ENCODE data around the gene RPS6KC1. TPM values are rescaled to one million over a fixed set of nuclear protein-coding genes. Genes with fewer than 3 reads are reported as not detected.
"Not testable (repeated sequence)": the region's sequence is repeated elsewhere in the genome, so short reads cannot be mapped to it uniquely, and the experiment has no call there.

Gene RPS6KC1
- total RNA-seq, 1 donor from 2014 or later = 25.6 TPM

GRCh38 chr1:213117699-213118180 is 66.7 kb downstream of the RPS6KC1 start:
- FAIRE-seq; H3K9me3 ChIP-seq (ENCODE audit: insufficient read depth, low read depth, low read length); H3K27ac ChIP-seq (ENCODE audit: low read depth, low read length); H3K36me3 Mint-ChIP-seq (ENCODE audit: low read depth, unreplicated experiment); H3K27me3 Mint-ChIP-seq (ENCODE audit: low read depth, unreplicated experiment); H3K79me2 ChIP-seq (ENCODE audit: insufficient read depth, low read length); H2AFZ ChIP-seq (ENCODE audit: low read depth, low read length); H3K4me3 ChIP-seq (ENCODE audit: insufficient read depth, low read depth, low read length); H3K4me3 Mint-ChIP-seq (ENCODE audit: unreplicated experiment); H3K4me2 ChIP-seq (ENCODE audit: low read length); H3K27me3 ChIP-seq (ENCODE audit: insufficient read depth, low read length); H3K9ac ChIP-seq (ENCODE audit: low read length); H3K27ac Mint-ChIP-seq (ENCODE audit: unreplicated experiment); H3K9me3 Mint-ChIP-seq (ENCODE audit: unreplicated experiment); H4K20me1 ChIP-seq (ENCODE audit: insufficient read depth, low read length); DNase-seq (ENCODE audit: low read depth); H3K36me3 ChIP-seq (ENCODE audit: insufficient read depth, low read length): not testable (repeated sequence)
- H3K4me1 ChIP-seq (ENCODE audit: insufficient read depth, low read length) = peaks cover 16% of the 10 kb centered on the region
- peaks cover 13% of the 10 kb centered on the region for H3K4me1 Mint-ChIP-seq (ENCODE audit: low read depth, unreplicated experiment)

- H3K27ac ChIP-seq (ENCODE audit: low read depth, low read length) = no peak overlapping the region
- TF ChIP-seq CTCF (IDR thresholded peaks at IDR 0.05; ENCODE audit: insufficient read depth, low read depth, low read length) = no peak
- TF ChIP-seq EZH2 (IDR thresholded peaks at IDR 0.05; ENCODE audit: insufficient read depth, low read length) = no peak
Observed at GRCh38 chr1:213119794-213120193, 68.8 kb downstream of the RPS6KC1 start.

GRCh38 chr1:213120386-213120785 is 69.3 kb downstream of the RPS6KC1 start:
- peaks cover 20% of the 10 kb centered on the region for H4K20me1 ChIP-seq (ENCODE audit: insufficient read depth, low read length)
- H3K4me1 ChIP-seq (ENCODE audit: insufficient read depth, low read length) = peaks cover 30% of the 10 kb centered on the region
- H3K36me3 ChIP-seq (ENCODE audit: insufficient read depth, low read length) = no peaks in the 10 kb centered on the region
- H3K27ac ChIP-seq (ENCODE audit: low read depth, low read length) = no peak overlapping the region
- H3K4me3 Mint-ChIP-seq (ENCODE audit: unreplicated experiment) = no peak overlapping the region
- no peak overlapping the region for H3K27ac Mint-ChIP-seq (ENCODE audit: unreplicated experiment)
- H3K4me1 Mint-ChIP-seq (ENCODE audit: low read depth, unreplicated experiment) = peaks cover 25% of the 10 kb centered on the region
- no peak for FAIRE-seq
- peaks cover 6% of the 10 kb centered on the region for H3K36me3 Mint-ChIP-seq (ENCODE audit: low read depth, unreplicated experiment)
- H2AFZ ChIP-seq (ENCODE audit: low read depth, low read length) = no peak overlapping the region
- no peaks in the 10 kb centered on the region for H3K9me3 Mint-ChIP-seq (ENCODE audit: unreplicated experiment)
- peak overlapping the region; percentile 71 for H3K4me2 ChIP-seq (ENCODE audit: low read length)
- no peaks in the 10 kb centered on the region for H3K27me3 Mint-ChIP-seq (ENCODE audit: low read depth, unreplicated experiment)
- no peaks in the 10 kb centered on the region for H3K27me3 ChIP-seq (ENCODE audit: insufficient read depth, low read length)
- H3K9ac ChIP-seq (ENCODE audit: low read length) = peak overlapping the region; percentile 4
- no peak overlapping the region for H3K4me3 ChIP-seq (ENCODE audit: insufficient read depth, low read depth, low read length)
- no peak for DNase-seq (ENCODE audit: low read depth)
- peaks cover 13% of the 10 kb centered on the region for H3K79me2 ChIP-seq (ENCODE audit: insufficient read depth, low read length)
- no peaks in the 10 kb centered on the region for H3K9me3 ChIP-seq (ENCODE audit: insufficient read depth, low read depth, low read length)
- TF ChIP-seq CTCF (IDR thresholded peaks at IDR 0.05; ENCODE audit: insufficient read depth, low read depth, low read length) (no peak), EZH2 (IDR thresholded peaks at IDR 0.05; ENCODE audit: insufficient read depth, low read length) (no peak)

More at GRCh38 chr1:213119794-213120193, 68.8 kb downstream of the RPS6KC1 start:
- H3K4me1 Mint-ChIP-seq (ENCODE audit: low read depth, unreplicated experiment) = peaks cover 25% of the 10 kb centered on the region
- DNase-seq (ENCODE audit: low read depth) (no peak), FAIRE-seq (no peak)
- H3K27ac Mint-ChIP-seq (ENCODE audit: unreplicated experiment) = no peak overlapping the region
- Histone ChIP-seq H3K27me3 (ENCODE audit: insufficient read depth, low read length) (no peaks in the 10 kb centered on the region), H3K4me3 (ENCODE audit: insufficient read depth, low read depth, low read length) (no peak overlapping the region), H3K9me3 (ENCODE audit: insufficient read depth, low read depth, low read length) (no peaks in the 10 kb centered on the region), H3K79me2 (ENCODE audit: insufficient read depth, low read length) (peaks cover 12% of the 10 kb centered on the region), H3K36me3 (ENCODE audit: insufficient read depth, low read length) (no peaks in the 10 kb centered on the region), H3K4me2 (ENCODE audit: low read length) (peak overlapping the region; percentile 71), H4K20me1 (ENCODE audit: insufficient read depth, low read length) (peaks cover 20% of the 10 kb centered on the region), H2AFZ (ENCODE audit: low read depth, low read length) (no peak overlapping the region), H3K9ac (ENCODE audit: low read length) (no peak overlapping the region), H3K4me1 (ENCODE audit: insufficient read depth, low read length) (peaks cover 30% of the 10 kb centered on the region)
- no peaks in the 10 kb centered on the region for H3K27me3 Mint-ChIP-seq (ENCODE audit: low read depth, unreplicated experiment)
- H3K4me3 Mint-ChIP-seq (ENCODE audit: unreplicated experiment) = no peak overlapping the region
- H3K9me3 Mint-ChIP-seq (ENCODE audit: unreplicated experiment) = no peaks in the 10 kb centered on the region
- H3K36me3 Mint-ChIP-seq (ENCODE audit: low read depth, unreplicated experiment) = peaks cover 6% of the 10 kb centered on the region

Data from astrocyte (in vitro differentiated cells and primary cell).